HG03457 (cell line): Measurements from ENCODE around the gene STARD4.
A peak's percentile ranks its signal among the peaks of the same experiment; 100 is the strongest.

Source experiments
- ATAC-seq: cut with Tn5 transposase; IDR thresholded peaks from one replicate; pipeline ENCODE4 v1.9.1; 2021; ENCODE audit warnings: moderate number of reproducible peaks; ENCODE audit not compliant: unreplicated experiment

Gene STARD4

GRCh38 chr5:111530298-111530740 is 18.0 kb upstream of the STARD4 start:
- ATAC-seq = peak; percentile 95

- ATAC-seq = no peak
Measured at GRCh38 chr5:111528056-111528455, 15.7 kb upstream of the STARD4 start.

- ATAC-seq = no peak
Measured at GRCh38 chr5:111520908-111521307, 8.6 kb upstream of the STARD4 start.

- no peak for ATAC-seq
Measured at GRCh38 chr5:111518777-111519176, 6.4 kb upstream of the STARD4 start.

- ATAC-seq = no peak
Measured at GRCh38 chr5:111517853-111518501, 5.6 kb upstream of the STARD4 start.

GRCh38 chr5:111514087-111514486 is 1.8 kb upstream of the STARD4 start:
- ATAC-seq = no peak

- ATAC-seq = no peak
Measured at GRCh38 chr5:111513131-111513520, 791 bp upstream of the STARD4 start.

GRCh38 chr5:111511831-111512374 is 432 bp downstream of the STARD4 start:
- peak; percentile 2 for ATAC-seq

- ATAC-seq = no peak
Measured at GRCh38 chr5:111511174-111511830, 1.0 kb downstream of the STARD4 start.

- ATAC-seq = no peak
Measured at GRCh38 chr5:111509119-111509518, 3.2 kb downstream of the STARD4 start.

GRCh38 chr5:111507276-111507675 is 5.1 kb downstream of the STARD4 start:
- no peak for ATAC-seq

- ATAC-seq = no peak
Measured at GRCh38 chr5:111505096-111505495, 7.2 kb downstream of the STARD4 start.

- ATAC-seq = no peak
Measured at GRCh38 chr5:111502956-111503355, 9.4 kb downstream of the STARD4 start.

- ATAC-seq = no peak
Measured at GRCh38 chr5:111498346-111498745, 14.0 kb downstream of the STARD4 start.

GRCh38 chr5:111495159-111495558 is 17.2 kb downstream of the STARD4 start:
- ATAC-seq = no peak

GRCh38 chr5:111494355-111494999 is 17.9 kb downstream of the STARD4 start:
- no peak for ATAC-seq

- no peak for ATAC-seq
Measured at GRCh38 chr5:111493031-111493430, 19.3 kb downstream of the STARD4 start.

GRCh38 chr5:111488353-111488752 is 24.0 kb downstream of the STARD4 start:
- ATAC-seq = no peak

GRCh38 chr5:111486926-111487325 is 25.4 kb downstream of the STARD4 start:
- no peak for ATAC-seq

GRCh38 chr5:111486055-111486454 is 26.3 kb downstream of the STARD4 start:
- no peak for ATAC-seq

- ATAC-seq = no peak
Measured at GRCh38 chr5:111480346-111480745, 32.0 kb downstream of the STARD4 start.

- ATAC-seq = no peak
Measured at GRCh38 chr5:111478898-111479297, 33.4 kb downstream of the STARD4 start.
